Keratinocyte (primary cell): ENCODE data around the gene PLEKHH2. TPM values are rescaled to one million over a fixed set of nuclear protein-coding genes. Genes with fewer than 3 reads are reported as not detected.

ENCODE experiments used
- DNase-seq: peaks from one replicate; pipeline ENCODE4 v3.0.0-alpha.2; 2011; ENCODE audit warnings: low read depth, missing footprints, low spot score
- FAIRE-seq: peaks from 2 replicates; lab custom pipeline; 2011; peaks lifted over from hg19 to GRCh38; lab: Jason Lieb, UNC
- H2AFZ ChIP-seq: 2 replicates; pipeline ENCODE4 v1.6.0; 2012; ENCODE audit warnings: low read length, control low read depth, inconsistent platforms; ENCODE audit not compliant: control insufficient read depth
- H3K27ac ChIP-seq: 2 replicates; pipeline ENCODE4 v1.5.1; 2011; ENCODE audit warnings: low read length; ENCODE audit not compliant: control insufficient read depth, insufficient read depth
- H3K27me3 ChIP-seq: 3 replicates; pipeline ENCODE4 v1.6.0; 2011; ENCODE audit warnings: low read length; ENCODE audit not compliant: control insufficient read depth, insufficient read depth; ENCODE audit errors: extremely low read depth
- H3K36me3 ChIP-seq, 2 experiments: 2 replicates in 1 of 2; 3 replicates in 1 of 2; pipeline ENCODE4 v1.5.1; 2011; ENCODE audit warnings: low read length in 2 of 2, mild to moderate bottlenecking in 1 of 2; ENCODE audit not compliant: control insufficient read depth in 2 of 2, insufficient read depth in 2 of 2; ENCODE audit errors: extremely low read depth in 1 of 2
- H3K4me1 ChIP-seq: 3 replicates; pipeline ENCODE4 v1.5.1; 2011; ENCODE audit warnings: low read length; ENCODE audit not compliant: control insufficient read depth, insufficient read depth; ENCODE audit errors: extremely low read depth
- H3K4me2 ChIP-seq: 3 replicates; pipeline ENCODE4 v1.6.0; 2011; ENCODE audit warnings: low read depth, low read length; ENCODE audit not compliant: control insufficient read depth, insufficient read depth; ENCODE audit errors: extremely low read depth
- H3K4me3 ChIP-seq, 3 experiments: fragments of 200-600 bp in 1 of 3; sonication (generic) in 1 of 3; 2 replicates in 2 of 3; 3 replicates in 1 of 3; pipeline ENCODE4 v1.5.1; 2011 to 2016; ENCODE audit warnings: low read length in 3 of 3, mild to moderate bottlenecking in 3 of 3, control low read depth in 2 of 3, inconsistent platforms in 1 of 3, low read depth in 1 of 3, mixed read lengths in 1 of 3, mixed run types in 1 of 3, moderate library complexity in 1 of 3; ENCODE audit not compliant: control insufficient read depth in 2 of 3, insufficient read depth in 2 of 3; ENCODE audit errors: extremely low read depth in 1 of 3
- H3K79me2 ChIP-seq: 2 replicates; pipeline ENCODE4 v1.6.0; 2012; ENCODE audit warnings: low read length; ENCODE audit not compliant: control insufficient read depth, insufficient read depth
- H3K9ac ChIP-seq: 3 replicates; pipeline ENCODE4 v1.6.0; 2011; ENCODE audit warnings: low read length; ENCODE audit not compliant: control insufficient read depth, insufficient read depth; ENCODE audit errors: extremely low read depth
- H3K9me1 ChIP-seq: 3 replicates; pipeline ENCODE4 v1.6.0; 2011; ENCODE audit warnings: low read length; ENCODE audit not compliant: control insufficient read depth, insufficient read depth; ENCODE audit errors: extremely low read depth
- H3K9me3 ChIP-seq: 2 replicates; pipeline ENCODE4 v1.5.1; 2012; ENCODE audit warnings: low read depth, low read length; ENCODE audit not compliant: control insufficient read depth
- H4K20me1 ChIP-seq: 3 replicates; pipeline ENCODE4 v1.6.0; 2011; ENCODE audit warnings: low read length; ENCODE audit not compliant: control insufficient read depth, insufficient read depth; ENCODE audit errors: extremely low read depth
- CTCF ChIP-seq, 3 experiments: IDR thresholded peaks in 1 of 3; conservative IDR thresholded peaks in 1 of 3; optimal IDR thresholded peaks in 1 of 3; 2 replicates in 2 of 3; 3 replicates in 1 of 3; pipeline versions ENCODE3 to v1.5.1; 2011; ENCODE audit warnings: low read length in 3 of 3, mild to moderate bottlenecking in 3 of 3, moderate library complexity in 2 of 3, control low read depth in 1 of 3, inconsistent platforms in 1 of 3; ENCODE audit not compliant: insufficient read depth in 2 of 3; ENCODE audit errors: extremely low read depth in 1 of 3
- EZH2 ChIP-seq: IDR thresholded peaks from one replicate; pipeline ENCODE4 v1.6.1; 2012; ENCODE audit warnings: inconsistent platforms, mild to moderate bottlenecking, low read length, moderate library complexity
- dilution Hi-C: fragments of 300-500 bp; cut with MboI; formaldehyde crosslinking; loops from one replicate; pipeline ENCODE4 v1.7.0; 2020; ENCODE audit warnings: low sequenced_read_pairs; ENCODE audit not compliant: extremely low pct_ligation_motif_present
- polyA plus RNA-seq, 5 experiments: library from polyadenylated mRNA; depleted of rRNA in 3 of 5; stranded (reverse) in 3 of 5; stranded (forward) in 1 of 5; unstranded in 1 of 5; fragments of >200 nt; gene quantifications; 1 replicate in 1 of 5; 2 replicates in 3 of 5; 3 replicates in 1 of 5; pipeline versions ENCODE4 v1.2.1 to v1.2.3, GENCODE V29; 2011 to 2012; ENCODE audit warnings: missing spikeins in 2 of 5, low read depth in 1 of 5, low replicate concordance in 1 of 5

PLEKHH2 gene
- polyA plus RNA-seq, 1 donor (not counting 4 experiments of a cell fraction or from before 2014, with no cell fraction given) = 1.3 TPM

DNA sequence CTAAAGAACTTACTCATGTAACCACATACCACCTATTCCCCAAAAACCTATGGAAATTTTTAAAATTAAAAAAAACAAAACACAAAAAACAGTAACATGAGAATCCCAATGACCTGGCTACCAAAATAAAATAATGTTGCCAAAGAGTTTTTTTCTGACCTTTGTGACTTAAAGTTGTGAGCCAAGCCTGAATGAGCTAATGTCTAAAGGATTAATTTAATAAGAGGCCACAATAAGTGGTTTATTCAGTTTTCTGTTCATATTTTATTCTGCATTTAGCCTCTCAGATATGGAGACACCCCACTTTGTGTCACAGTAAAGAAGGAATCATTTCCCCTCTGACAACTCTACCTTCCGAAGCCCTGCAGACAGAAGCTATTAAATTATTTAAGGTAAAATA is 94.2 kb downstream of the PLEKHH2 start:
- Histone ChIP-seq H3K9me3 (no peaks in the 10 kb centered on the region), H3K27ac (no peak overlapping the region), H3K4me2 (no peak overlapping the region), H3K27me3 (no peaks in the 10 kb centered on the region), H3K4me1 (no peaks in the 10 kb centered on the region), H3K9ac (no peak overlapping the region), H3K36me3 (no peaks in the 10 kb centered on the region), H3K4me3 (no peak overlapping the region), H4K20me1 (no peaks in the 10 kb centered on the region), H3K79me2 (no peaks in the 10 kb centered on the region), H3K9me1 (no peaks in the 10 kb centered on the region), H2AFZ (no peak overlapping the region)
- TF ChIP-seq EZH2 (no peak), CTCF (optimal IDR thresholded peaks at IDR 0.05 in 1 of 3, IDR thresholded peaks at IDR 0.05 in 1 of 3, conservative IDR thresholded peaks at IDR 0.05 in 1 of 3; ENCODE audit: extremely low read depth in 1 of 3, insufficient read depth in 2 of 3, low read length in 3 of 3) (no peak)
- no peak for DNase-seq
- dilution Hi-C loops = no loop called here
- FAIRE-seq = no peak

DNA sequence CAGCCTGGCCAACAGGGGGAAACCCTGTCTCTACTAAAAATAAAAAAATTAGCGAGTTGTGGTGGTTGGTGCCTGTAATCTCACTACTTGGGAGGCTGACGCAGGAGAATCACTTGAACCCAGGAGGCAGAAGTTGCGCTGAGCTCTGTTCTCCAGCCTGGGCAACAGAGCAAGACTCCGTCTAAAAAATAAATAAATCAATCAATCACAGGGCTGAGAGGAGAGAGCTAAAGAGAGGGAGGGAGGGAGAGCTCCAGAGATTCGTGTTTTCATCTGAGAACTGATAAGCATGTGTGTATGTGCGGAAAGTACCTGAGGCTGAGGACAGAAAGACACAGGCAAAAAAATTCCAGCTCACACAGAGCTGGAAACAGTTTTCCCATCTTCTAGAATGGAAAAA is 99.6 kb downstream of the PLEKHH2 start:
- Histone ChIP-seq H3K27me3 (no peaks in the 10 kb centered on the region), H3K9me3 (no peaks in the 10 kb centered on the region), H3K4me3 (no peak overlapping the region), H3K4me2 (no peak overlapping the region), H2AFZ (no peak overlapping the region), H3K27ac (no peak overlapping the region), H3K4me1 (no peaks in the 10 kb centered on the region), H3K79me2 (no peaks in the 10 kb centered on the region), H4K20me1 (no peaks in the 10 kb centered on the region), H3K9ac (no peak overlapping the region), H3K9me1 (no peaks in the 10 kb centered on the region), H3K36me3 (no peaks in the 10 kb centered on the region)
- dilution Hi-C loops = no loop called here
- FAIRE-seq = no peak
- no peak for DNase-seq
- TF ChIP-seq EZH2 (no peak), CTCF (optimal IDR thresholded peaks at IDR 0.05 in 1 of 3, IDR thresholded peaks at IDR 0.05 in 1 of 3, conservative IDR thresholded peaks at IDR 0.05 in 1 of 3; ENCODE audit: extremely low read depth in 1 of 3, insufficient read depth in 2 of 3, low read length in 3 of 3) (no peak)
